ENCODE measurements around the gene B3GAT3. TPM values are rescaled to one million over a fixed set of nuclear protein-coding genes. Genes with fewer than 3 reads are reported as not detected.
"Not testable (repeated sequence)": the region's sequence is repeated elsewhere in the genome, so short reads cannot be mapped to it uniquely, and the experiment has no call there.

The B3GAT3 gene
- total RNA-seq, 1 experiment from 2014 or later, result 58.3 TPM

DNA sequence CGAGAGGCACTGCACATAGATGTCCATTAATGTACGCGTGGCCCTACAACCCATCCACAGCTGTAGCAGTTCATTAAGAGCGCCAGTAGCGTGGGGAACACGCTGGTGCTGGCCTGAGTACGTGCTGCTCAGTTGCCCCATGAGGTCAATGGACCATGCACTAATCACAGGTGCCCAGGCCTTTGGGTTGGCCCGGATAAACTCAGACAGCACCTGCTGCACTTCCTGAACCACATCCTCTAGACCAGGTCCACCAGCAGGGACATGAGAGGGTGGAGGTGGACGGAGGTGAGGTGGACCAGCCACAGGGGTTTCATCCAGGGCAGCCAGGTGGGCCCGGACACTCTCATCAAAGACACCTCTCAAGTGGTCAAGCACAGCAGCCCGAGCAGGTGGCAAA is 27.7 kb upstream of the B3GAT3 start:
- Histone ChIP-seq H3K27me3 (ENCODE audit: control insufficient read depth, insufficient read depth, low read length) (no peaks in the 10 kb centered on the region), H3K4me3 (ENCODE audit: insufficient read depth, low read depth, low read length) (no peak overlapping the region), H3K36me3 (replicated peaks; ENCODE audit: control insufficient read depth, insufficient read depth, low read length) (peaks cover 9% of the 10 kb centered on the region)
- no peak for DNase-seq

DNA sequence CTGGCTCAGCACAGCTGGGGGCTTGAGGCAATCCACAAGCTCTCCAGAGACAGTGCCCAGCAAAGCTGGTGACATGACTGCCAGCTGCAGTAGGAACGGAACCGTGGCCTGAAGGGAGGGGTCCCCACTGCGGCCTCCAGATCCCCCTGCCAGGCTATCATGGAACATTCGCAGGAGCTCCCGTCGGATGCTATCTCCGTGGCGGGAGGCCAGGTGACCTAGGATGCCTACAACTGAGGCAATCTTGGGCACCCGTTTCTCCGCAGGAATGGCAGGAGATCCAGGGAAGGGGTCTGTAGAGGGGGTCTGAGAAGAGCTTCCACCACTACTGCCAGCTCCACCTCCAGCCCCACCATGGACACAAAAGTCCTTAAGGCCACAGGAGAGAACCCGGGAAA is 27.2 kb upstream of the B3GAT3 start:
- no peaks in the 10 kb centered on the region for H3K27me3 ChIP-seq (ENCODE audit: control insufficient read depth, insufficient read depth, low read length)
- peaks cover 12% of the 10 kb centered on the region for H3K36me3 ChIP-seq (replicated peaks; ENCODE audit: control insufficient read depth, insufficient read depth, low read length)
- DNase-seq, result no peak
- no peak overlapping the region for H3K4me3 ChIP-seq (ENCODE audit: insufficient read depth, low read depth, low read length)

DNA sequence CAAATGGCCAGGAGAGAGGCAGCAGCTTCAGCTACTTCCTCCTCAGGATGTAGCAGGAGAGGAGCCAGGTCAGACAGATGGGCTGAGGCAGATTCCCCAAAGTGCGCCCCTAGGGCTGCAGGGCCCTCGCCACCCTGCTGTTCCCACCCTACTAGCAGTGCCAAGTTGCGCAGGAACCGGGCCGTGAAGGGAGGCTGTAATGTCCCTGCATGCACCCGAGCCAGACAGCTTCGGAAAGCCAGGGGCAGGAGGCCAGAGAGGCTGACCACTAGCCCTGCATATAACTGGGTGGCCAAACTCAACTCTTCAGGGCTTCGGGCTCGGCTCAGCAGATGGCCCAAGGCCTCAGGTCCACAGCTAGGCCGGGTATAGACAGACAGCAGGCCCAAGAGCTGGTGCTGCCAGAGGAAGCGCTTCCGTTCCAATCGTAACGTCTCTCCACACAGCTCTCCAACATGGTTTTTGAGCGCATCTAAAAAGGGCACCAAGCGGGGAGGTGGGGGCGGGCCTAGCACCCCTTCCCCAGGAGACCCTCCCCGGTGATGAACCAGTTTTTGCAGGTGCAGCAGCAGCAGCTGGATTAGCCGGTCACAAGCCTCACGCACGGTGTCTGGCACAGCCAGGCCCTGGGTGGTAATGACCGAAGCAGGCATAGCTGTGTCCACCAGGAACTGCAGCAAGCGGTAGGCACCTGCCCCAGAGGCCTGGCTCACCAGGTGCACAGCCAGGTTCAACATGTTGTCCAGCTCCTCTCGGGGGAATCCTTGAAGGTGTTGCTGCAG is 26.6 kb upstream of the B3GAT3 start:
- no peak for DNase-seq
- no peak overlapping the region for H3K4me3 ChIP-seq (ENCODE audit: insufficient read depth, low read depth, low read length)
- H3K36me3 ChIP-seq (replicated peaks; ENCODE audit: control insufficient read depth, insufficient read depth, low read length), result peaks cover 12% of the 10 kb centered on the region
- no peaks in the 10 kb centered on the region for H3K27me3 ChIP-seq (ENCODE audit: control insufficient read depth, insufficient read depth, low read length)

DNA sequence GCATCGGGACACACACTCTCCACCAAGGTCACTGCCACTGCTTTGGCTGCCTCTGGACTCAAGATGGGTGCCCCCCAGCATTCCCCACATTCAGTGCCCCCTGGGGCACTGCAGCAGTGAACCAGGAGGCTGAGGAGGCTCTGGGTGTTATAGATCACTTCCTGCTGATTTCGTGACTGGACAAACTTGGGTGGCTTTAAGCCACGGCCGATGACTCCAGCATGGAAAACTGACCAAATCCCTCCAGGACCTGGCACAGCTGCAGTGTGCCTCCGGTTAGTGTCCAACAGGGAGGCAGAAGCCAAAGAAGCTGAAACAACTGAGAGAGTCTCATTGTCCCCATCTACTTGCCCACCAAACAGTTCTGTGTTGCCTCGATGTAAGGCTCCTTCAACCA is 25.8 kb upstream of the B3GAT3 start:
- Histone ChIP-seq H3K36me3 (replicated peaks; ENCODE audit: control insufficient read depth, insufficient read depth, low read length) (peaks cover 12% of the 10 kb centered on the region), H3K4me3 (ENCODE audit: insufficient read depth, low read depth, low read length) (no peak overlapping the region), H3K27me3 (ENCODE audit: control insufficient read depth, insufficient read depth, low read length) (no peaks in the 10 kb centered on the region)
- DNase-seq, result no peak

DNA sequence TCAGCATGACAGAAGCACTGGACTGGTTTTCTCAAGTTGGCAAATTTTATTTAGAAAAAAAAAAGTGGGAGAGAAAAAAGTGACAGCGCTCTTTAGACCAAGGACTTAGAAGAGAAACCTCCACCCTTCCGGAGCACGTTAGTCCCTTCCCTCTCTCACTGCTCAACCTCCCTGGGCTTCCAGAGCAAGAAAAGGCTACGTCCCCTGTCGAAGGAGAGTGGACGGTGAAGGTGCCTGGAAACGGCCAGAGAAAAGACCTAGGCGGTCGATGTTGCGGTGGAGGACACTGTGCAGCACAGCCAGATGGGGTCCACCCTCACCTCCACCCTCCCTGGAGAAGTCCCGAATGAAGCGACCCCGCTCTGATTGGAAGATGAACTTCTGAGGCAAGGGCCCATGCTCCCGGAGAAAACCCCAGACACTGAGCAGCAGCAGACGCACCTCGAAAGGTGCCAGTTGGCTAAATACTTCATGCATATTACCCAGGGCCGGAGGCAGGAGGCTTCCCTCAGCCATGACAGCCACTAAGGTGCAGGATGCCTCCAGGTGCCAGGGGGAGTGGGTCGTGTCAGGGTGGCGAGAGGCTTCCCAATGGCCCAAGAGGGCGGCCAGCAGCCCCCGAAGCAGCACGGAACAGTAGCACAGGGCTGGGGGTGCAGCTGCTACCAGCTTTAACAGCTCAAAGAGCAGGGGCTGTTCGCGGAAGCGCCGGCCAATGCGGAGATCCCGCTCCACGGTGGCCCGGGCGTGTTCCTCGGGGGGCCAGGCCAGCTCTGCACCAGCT is 25.2 kb upstream of the B3GAT3 start:
- no peaks in the 10 kb centered on the region for H3K27me3 ChIP-seq (ENCODE audit: control insufficient read depth, insufficient read depth, low read length)
- DNase-seq, result no peak
- 0 out of 2 replicates have a peak overlapping the region, but pooled peaks have one; percentile 2 for H3K4me3 ChIP-seq (ENCODE audit: insufficient read depth, low read depth, low read length)
- peaks cover 12% of the 10 kb centered on the region for H3K36me3 ChIP-seq (replicated peaks; ENCODE audit: control insufficient read depth, insufficient read depth, low read length)

DNA sequence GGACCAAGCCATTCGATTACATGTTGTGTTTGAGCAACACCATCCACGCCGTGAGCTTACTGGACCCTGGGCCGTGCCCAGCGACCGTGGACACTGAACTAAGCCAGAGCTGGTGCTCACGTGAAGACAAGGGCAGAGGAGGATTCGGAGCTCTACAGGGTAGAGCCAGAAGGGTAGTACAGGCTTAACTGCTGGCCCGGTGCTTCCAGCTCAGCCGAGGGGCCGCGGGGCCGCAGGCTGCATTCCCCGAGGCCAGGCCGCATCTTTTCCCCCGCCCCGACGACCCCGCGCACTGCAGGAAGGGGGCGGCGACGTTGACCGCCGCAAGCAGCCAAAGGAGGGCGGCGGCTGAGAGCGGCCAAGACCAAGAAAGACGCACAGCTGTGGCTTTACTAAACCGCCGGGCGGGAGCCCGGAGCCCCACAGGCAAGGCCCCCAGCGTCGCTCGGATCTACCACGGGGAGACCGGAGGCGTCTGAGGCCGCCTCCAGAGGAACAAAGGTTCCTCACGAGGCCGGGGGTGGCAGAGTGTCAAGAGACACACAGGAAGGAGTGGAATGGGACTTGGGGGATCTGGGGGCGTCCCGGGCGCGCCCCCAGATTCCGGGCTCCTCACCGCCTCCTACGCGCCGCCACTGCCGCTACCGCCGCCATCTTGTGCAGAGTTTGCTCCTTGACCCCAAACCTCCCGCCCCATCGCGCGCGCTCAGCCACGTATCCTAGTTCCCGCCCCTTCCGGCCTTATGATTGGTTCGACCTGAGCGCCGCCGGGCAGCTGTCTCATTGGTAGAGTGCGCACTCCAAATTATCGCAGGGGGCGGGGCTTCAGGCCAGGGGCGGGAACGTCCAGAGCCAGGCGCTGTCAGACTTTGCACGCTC is 24.4 kb upstream of the B3GAT3 start, which contains the start of gene GANAB:
TSS of gene GANAB (minus strand) at position 668 of the 879 bp plus-strand sequence. CDS start at position 654, 14 bp downstream.
- DNase-seq, result peak; percentile 100
- Histone ChIP-seq H3K4me3 (ENCODE audit: insufficient read depth, low read depth, low read length) (peak within 1 kb of the TSS; percentile 99), H3K36me3 (replicated peaks; ENCODE audit: control insufficient read depth, insufficient read depth, low read length) (peaks cover 12% of the 10 kb centered on the region), H3K27me3 (ENCODE audit: control insufficient read depth, insufficient read depth, low read length) (no peaks in the 10 kb centered on the region)

DNA sequence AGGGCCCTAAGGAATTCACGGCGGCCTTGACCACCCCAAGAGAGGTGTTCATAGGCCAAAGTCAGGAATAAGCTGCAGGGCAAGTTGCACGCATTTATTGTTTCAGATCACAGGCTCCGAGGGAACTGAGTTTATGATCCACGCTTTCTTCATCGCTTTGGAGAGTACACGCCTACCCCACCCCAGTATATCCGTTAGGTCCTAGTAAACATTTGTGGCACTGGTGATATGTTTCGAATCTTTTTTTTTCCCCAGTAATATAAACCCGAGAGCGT is 23.8 kb upstream of the B3GAT3 start:
- peaks cover 12% of the 10 kb centered on the region for H3K36me3 ChIP-seq (replicated peaks; ENCODE audit: control insufficient read depth, insufficient read depth, low read length)
- H3K4me3 ChIP-seq (ENCODE audit: insufficient read depth, low read depth, low read length), result peak overlapping the region; percentile 99
- H3K27me3 ChIP-seq (ENCODE audit: control insufficient read depth, insufficient read depth, low read length), result no peaks in the 10 kb centered on the region
- DNase-seq, result no peak

DNA sequence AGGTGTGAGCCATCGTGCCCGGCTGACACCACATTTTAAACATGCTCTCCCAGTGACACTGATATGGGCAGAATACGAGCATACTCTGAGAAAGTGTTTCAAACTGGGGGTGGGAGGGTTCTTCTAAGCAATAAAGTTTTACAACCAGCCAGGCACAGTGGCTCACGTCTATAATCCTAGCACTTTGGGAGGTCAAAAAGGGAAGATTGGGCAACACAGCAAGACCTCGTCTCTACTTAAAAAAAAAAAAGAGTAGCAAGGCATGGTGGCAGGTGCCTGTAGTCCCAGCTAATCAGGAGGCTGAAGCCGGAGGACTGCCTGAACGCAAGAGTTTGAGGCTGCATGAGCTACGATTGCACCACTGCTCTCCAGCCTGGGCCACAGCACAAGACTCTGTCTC is 22.4 kb upstream of the B3GAT3 start:
- Histone ChIP-seq H3K27me3 (ENCODE audit: control insufficient read depth, insufficient read depth, low read length) (no peaks in the 10 kb centered on the region), H3K36me3 (replicated peaks; ENCODE audit: control insufficient read depth, insufficient read depth, low read length) (peaks cover 11% of the 10 kb centered on the region), H3K4me3 (ENCODE audit: insufficient read depth, low read depth, low read length) (no peak overlapping the region)
- DNase-seq, result no peak

DNA sequence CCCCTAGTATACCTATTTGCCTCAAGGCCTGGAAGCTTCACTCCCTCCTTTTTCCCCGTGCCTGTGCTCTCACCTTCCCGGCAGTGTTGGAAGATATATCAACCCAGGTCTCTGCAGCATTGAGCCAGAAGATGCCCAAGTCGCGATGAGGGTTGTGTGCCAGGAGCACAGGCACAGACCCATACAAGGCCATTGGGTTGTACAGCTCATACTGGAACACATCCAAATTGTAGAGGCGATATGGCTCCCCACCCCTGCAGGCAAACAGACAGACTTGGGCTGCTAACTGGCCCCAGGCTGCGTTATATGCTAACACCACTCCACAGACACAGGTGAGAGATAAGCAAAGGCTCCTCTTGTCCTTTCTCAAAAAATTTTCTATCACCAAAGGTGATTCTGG is 10.7 kb upstream of the B3GAT3 start:
- Histone ChIP-seq H3K4me3 (ENCODE audit: insufficient read depth, low read depth, low read length) (no peak overlapping the region), H3K27me3 (ENCODE audit: control insufficient read depth, insufficient read depth, low read length) (no peaks in the 10 kb centered on the region), H3K36me3 (replicated peaks; ENCODE audit: control insufficient read depth, insufficient read depth, low read length) (peaks cover 66% of the 10 kb centered on the region)
- no peak for DNase-seq

DNA sequence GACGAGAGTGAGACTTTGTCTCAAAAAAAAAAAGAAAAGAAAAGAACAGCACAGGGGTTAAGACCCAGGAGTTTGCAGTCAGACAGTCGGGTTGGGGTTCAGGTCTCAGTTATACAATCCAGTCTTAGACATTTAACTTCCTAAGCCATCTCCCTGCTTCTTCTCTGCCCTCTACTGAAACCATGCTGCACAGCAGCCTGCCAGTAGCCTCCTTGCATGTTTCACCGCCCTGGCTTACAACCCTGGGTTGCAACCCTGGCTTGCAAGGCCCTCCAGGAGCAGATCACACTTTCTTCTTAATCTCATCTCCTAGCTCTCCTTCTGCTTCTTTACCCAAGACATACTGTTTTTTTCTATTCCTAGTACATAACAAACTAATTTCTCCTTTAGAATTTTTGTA is 5.9 kb upstream of the B3GAT3 start:
- H3K36me3 ChIP-seq (replicated peaks; ENCODE audit: control insufficient read depth, insufficient read depth, low read length), result peaks cover 63% of the 10 kb centered on the region
- H3K27me3 ChIP-seq (ENCODE audit: control insufficient read depth, insufficient read depth, low read length), result no peaks in the 10 kb centered on the region
- H3K4me3 ChIP-seq (ENCODE audit: insufficient read depth, low read depth, low read length), result no peak overlapping the region
- DNase-seq, result no peak

DNA sequence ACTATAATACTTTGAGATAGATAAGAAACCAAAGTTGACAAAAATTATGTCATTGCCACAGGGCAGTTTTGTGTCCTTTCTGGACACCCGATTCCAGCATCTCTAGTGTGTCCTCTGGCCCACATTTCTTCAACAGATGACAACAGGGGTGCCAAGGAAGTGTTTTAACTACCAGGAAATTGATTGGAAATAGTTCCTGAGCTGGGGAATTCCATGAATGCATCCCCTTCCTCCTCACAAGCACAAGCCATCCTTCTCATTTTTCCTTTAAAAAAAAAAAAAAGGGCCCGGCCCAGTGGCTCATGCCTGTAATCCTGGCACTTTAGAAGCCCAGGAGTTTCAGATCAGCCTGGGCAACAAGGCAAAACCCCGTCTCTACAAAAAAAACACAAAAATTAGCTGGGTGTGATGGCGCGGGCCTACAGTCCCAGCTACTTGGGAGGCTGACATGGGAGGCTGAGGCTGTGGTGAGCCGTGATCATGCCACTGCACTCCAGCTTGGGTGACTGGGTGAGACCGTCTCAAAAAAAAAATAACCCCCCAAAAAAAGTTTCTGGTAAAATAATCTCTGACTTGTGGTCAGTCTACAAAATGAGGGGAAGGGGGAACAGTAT is 797 bp upstream of the B3GAT3 start:
- Histone ChIP-seq H3K36me3 (replicated peaks; ENCODE audit: control insufficient read depth, insufficient read depth, low read length) (peaks cover 22% of the 10 kb centered on the region), H3K27me3 (ENCODE audit: control insufficient read depth, insufficient read depth, low read length) (no peaks in the 10 kb centered on the region), H3K4me3 (ENCODE audit: insufficient read depth, low read depth, low read length) (peak overlapping the region; percentile 34)
- no peak for DNase-seq

DNA sequence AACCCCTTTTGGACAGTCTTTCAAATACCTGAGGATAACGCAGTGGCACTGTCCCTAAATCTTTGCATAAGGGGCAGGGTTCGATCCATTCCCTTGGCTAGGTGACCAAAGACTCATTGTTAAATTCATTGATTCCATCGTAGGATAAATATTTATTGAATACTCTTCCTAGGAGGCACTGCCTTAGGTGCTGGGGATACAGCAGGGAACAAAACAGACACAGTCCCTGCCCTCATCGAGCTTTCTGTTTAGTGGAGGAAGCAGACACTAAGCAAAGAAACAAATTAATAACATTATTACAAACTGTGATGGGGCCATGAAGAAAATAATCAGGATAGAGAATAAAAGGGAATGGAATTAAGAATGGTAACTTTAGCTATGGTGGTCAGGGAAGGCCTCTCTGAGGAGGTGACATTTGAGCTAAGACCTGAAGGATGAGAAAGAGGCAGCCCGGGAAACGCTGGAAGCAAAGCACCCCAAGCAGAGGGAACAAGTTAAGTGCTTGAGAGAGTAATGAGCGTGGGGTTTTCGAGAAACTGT is 689 bp downstream of the B3GAT3 start:
- Histone ChIP-seq H3K4me3 (ENCODE audit: insufficient read depth, low read depth, low read length) (peak overlapping the region; percentile 77), H3K27me3 (ENCODE audit: control insufficient read depth, insufficient read depth, low read length) (no peaks in the 10 kb centered on the region), H3K36me3 (replicated peaks; ENCODE audit: control insufficient read depth, insufficient read depth, low read length) (peaks cover 11% of the 10 kb centered on the region)
- no peak for DNase-seq

DNA sequence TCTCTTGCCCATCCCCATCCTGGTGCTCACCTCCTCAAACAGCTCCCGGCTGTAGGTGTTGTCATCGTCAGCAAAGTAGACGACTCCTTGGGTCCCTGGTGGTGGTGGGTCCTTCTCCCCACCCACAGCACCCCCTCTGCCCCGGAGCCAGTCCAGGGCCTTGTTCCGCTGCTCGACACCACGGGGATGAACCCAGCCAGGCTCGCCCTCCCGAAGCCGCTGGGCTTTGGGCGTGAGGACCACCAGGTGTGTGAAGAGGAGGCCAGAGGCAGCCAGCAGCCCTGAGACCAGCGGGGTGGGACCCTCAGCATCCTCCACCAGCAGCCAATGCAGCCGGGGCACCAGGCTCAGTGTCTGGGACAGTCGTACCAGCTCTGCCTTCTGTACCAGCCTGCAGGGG is 4.8 kb downstream of the B3GAT3 start:
- H3K4me3 ChIP-seq (ENCODE audit: insufficient read depth, low read depth, low read length); H3K36me3 ChIP-seq (replicated peaks; ENCODE audit: control insufficient read depth, insufficient read depth, low read length); H3K27me3 ChIP-seq (ENCODE audit: control insufficient read depth, insufficient read depth, low read length); DNase-seq: not testable (repeated sequence)

DNA sequence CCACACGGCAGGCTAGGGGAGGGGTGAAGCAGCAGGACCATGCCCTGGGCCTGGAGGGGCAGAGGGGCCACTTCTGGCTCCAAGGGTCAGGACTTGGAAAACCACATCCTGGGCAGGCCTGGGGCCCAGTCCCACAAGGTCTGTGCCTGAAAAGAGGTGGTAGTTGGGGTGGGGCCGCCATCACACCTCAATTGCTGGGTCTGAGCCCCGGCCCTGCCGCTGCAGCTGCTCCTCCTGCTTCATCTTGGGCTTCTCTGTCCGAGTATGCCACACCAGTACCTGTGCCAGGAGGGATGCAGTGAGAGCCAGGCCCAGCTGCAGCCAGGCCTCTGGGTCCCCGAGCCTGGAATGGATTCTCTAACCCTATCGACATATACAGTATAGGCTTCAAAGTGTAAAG is 6.3 kb downstream of the B3GAT3 start:
- no peak for DNase-seq
- no peaks in the 10 kb centered on the region for H3K36me3 ChIP-seq (replicated peaks; ENCODE audit: control insufficient read depth, insufficient read depth, low read length)
- H3K27me3 ChIP-seq (ENCODE audit: control insufficient read depth, insufficient read depth, low read length), result peaks cover 4% of the 10 kb centered on the region
- H3K4me3 ChIP-seq (ENCODE audit: insufficient read depth, low read depth, low read length), result no peak overlapping the region

All from H7 (cell line).